Measurements from ENCODE around the gene C19orf38.
"Not testable (repeated sequence)": the region's sequence is repeated elsewhere in the genome, so short reads cannot be mapped to it uniquely, and the experiment has no call there.

Gene C19orf38

DNA sequence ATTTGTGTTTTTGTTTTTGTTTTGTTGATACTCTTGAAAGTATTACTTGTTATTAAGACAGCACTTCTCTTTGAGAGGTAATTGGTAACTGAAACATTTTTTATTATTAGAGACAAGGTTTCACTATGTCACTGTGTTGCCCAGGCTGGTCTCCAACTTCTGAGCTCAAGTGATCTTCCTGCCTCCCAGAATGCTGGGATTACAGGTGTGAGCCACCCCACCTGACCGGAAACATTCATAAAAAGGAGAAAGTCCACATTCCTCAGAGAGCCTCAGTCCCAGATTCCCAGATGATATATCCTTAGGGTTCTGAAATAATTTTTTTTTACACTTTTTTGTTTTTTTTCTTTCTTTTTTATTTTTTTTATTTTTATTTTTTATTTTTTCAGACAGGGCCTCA is 25.8 kb downstream of the C19orf38 start:
- Histone ChIP-seq H3K27me3 (ENCODE audit: control insufficient read depth in 2 of 2, insufficient read depth in 2 of 2, low read length in 2 of 2) (no peaks in the 10 kb centered on the region), H3K4me3 (ENCODE audit: low read length in 2 of 2) (no peak overlapping the region), H3K9me3 (ENCODE audit: control insufficient read depth in 2 of 2, low read length in 2 of 2) (no peaks in the 10 kb centered on the region), H3K4me1 (ENCODE audit: control insufficient read depth in 2 of 2, insufficient read depth in 2 of 2, low read length in 2 of 2) (peaks cover 5 to 19% of the 10 kb centered on the region in 2 donors), H3K27ac (ENCODE audit: low read depth in 2 of 2, low read length in 2 of 2) (peak overlapping the region; percentile 55 to 56), H3K9ac (ENCODE audit: low read depth in 1 of 2, low read length in 2 of 2) (no peak overlapping the region), H3K36me3 (ENCODE audit: control insufficient read depth in 2 of 2, insufficient read depth in 2 of 2, low read length in 2 of 2) (no peaks in the 10 kb centered on the region)

DNA sequence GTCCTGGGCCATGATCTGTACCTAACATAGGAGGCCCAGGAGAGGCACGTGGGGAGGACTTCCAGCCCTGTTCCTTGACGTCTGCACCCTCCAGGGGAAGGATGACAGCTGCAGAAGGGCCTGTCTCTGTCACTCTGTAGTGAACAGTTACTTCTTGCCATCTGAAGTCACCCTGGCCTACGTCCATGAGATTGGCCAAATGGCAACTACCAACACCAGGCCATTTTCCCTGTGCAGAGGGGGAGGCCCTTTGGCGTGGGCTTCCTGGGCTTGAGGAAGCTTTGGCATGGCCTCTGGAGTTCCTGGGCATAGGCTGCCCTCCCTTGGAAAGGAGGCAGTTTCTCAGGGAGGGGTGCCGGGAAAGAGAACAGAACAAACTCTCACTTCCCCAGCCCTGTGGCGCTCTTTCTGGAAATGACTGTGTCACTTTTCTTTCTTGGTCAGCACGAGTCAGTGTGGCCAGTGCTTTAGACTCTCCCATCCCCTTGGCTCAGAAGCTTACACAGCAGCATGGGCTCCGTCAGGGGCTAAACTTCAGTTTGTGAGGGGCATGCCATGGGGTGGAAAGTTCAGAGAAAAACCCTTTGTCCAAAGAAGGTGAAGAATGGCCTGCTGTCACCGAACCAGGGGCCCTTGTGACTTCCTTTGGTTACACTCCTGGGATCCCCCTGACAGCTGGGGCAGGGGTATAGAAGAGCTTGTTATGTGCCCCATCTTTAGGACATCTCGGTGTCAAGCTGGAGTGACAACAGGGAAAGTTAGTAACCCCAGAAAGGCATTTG is 28.4 kb downstream of the C19orf38 start:
- Histone ChIP-seq H3K4me1 (ENCODE audit: control insufficient read depth in 2 of 2, insufficient read depth in 2 of 2, low read length in 2 of 2) (peaks cover 5 to 17% of the 10 kb centered on the region in 2 donors), H3K36me3 (ENCODE audit: control insufficient read depth in 2 of 2, insufficient read depth in 2 of 2, low read length in 2 of 2) (peaks cover 0 to 2% of the 10 kb centered on the region in 2 donors), H3K27me3 (ENCODE audit: control insufficient read depth in 2 of 2, insufficient read depth in 2 of 2, low read length in 2 of 2) (no peaks in the 10 kb centered on the region), H3K4me3 (ENCODE audit: low read length in 2 of 2) (no peak overlapping the region), H3K9ac (ENCODE audit: low read depth in 1 of 2, low read length in 2 of 2) (no peak overlapping the region), H3K27ac (ENCODE audit: low read depth in 2 of 2, low read length in 2 of 2) (peak overlapping the region in 1 of 2 donors; percentile 28), H3K9me3 (ENCODE audit: control insufficient read depth in 2 of 2, low read length in 2 of 2) (no peaks in the 10 kb centered on the region)

DNA sequence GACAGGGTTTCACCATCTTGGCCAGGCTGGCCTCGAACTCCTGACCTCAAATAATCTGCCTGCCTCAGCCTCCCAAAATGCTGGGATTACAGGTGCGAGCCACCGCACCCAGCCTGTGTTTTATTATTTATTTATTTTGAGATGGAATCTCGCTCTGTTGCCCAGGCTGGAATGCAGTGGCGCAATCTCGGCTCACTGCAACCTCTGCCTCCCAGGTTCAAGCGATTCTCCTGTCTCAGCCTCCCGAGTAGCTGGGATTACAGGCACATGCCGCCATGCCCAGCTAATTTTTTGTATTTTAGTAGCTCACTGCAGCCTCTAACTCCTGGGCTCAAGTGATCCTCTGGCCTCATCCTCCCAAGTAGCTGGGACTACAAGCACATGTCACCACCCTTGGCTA is 29.4 kb downstream of the C19orf38 start:
- H3K27me3 ChIP-seq (ENCODE audit: control insufficient read depth in 2 of 2, insufficient read depth in 2 of 2, low read length in 2 of 2); H3K36me3 ChIP-seq (ENCODE audit: control insufficient read depth in 2 of 2, insufficient read depth in 2 of 2, low read length in 2 of 2); H3K4me3 ChIP-seq (ENCODE audit: low read length in 2 of 2); H3K9me3 ChIP-seq (ENCODE audit: control insufficient read depth in 2 of 2, low read length in 2 of 2); H3K9ac ChIP-seq (ENCODE audit: low read depth in 1 of 2, low read length in 2 of 2): not testable (repeated sequence)
- peaks cover 5 to 16% of the 10 kb centered on the region in 2 donors for H3K4me1 ChIP-seq (ENCODE audit: control insufficient read depth in 2 of 2, insufficient read depth in 2 of 2, low read length in 2 of 2)
- peak overlapping the region in 1 of 2 donors; percentile 43 for H3K27ac ChIP-seq (ENCODE audit: low read depth in 2 of 2, low read length in 2 of 2)

DNA sequence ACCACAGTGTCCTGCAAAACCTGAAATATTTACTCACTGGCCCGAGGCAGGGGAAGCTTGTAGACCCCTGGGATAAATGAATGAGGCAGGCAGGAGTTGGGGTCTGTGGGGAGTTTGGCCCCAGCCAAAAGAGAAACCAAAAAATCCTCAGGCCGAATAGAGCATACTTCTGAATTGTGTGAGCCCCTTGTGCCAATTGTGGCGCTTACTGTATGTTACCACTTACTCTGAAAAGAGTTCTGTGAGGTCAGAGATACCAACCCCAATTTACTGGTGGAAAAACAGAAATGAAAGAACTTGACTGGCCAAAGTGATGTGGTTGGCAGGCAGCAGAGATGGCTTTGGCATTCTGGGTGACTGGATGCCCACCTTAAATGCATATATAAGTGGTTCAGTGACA is 30.0 kb downstream of the C19orf38 start:
- Histone ChIP-seq H3K27me3 (ENCODE audit: control insufficient read depth in 2 of 2, insufficient read depth in 2 of 2, low read length in 2 of 2) (no peaks in the 10 kb centered on the region), H3K4me1 (ENCODE audit: control insufficient read depth in 2 of 2, insufficient read depth in 2 of 2, low read length in 2 of 2) (peaks cover 5 to 9% of the 10 kb centered on the region in 2 donors), H3K4me3 (ENCODE audit: low read length in 2 of 2) (no peak overlapping the region), H3K9me3 (ENCODE audit: control insufficient read depth in 2 of 2, low read length in 2 of 2) (no peaks in the 10 kb centered on the region), H3K27ac (ENCODE audit: low read depth in 2 of 2, low read length in 2 of 2) (peak overlapping the region in 1 of 2 donors; percentile 43), H3K9ac (ENCODE audit: low read depth in 1 of 2, low read length in 2 of 2) (no peak overlapping the region), H3K36me3 (ENCODE audit: control insufficient read depth in 2 of 2, insufficient read depth in 2 of 2, low read length in 2 of 2) (peaks cover 0 to 2% of the 10 kb centered on the region in 2 donors)

DNA sequence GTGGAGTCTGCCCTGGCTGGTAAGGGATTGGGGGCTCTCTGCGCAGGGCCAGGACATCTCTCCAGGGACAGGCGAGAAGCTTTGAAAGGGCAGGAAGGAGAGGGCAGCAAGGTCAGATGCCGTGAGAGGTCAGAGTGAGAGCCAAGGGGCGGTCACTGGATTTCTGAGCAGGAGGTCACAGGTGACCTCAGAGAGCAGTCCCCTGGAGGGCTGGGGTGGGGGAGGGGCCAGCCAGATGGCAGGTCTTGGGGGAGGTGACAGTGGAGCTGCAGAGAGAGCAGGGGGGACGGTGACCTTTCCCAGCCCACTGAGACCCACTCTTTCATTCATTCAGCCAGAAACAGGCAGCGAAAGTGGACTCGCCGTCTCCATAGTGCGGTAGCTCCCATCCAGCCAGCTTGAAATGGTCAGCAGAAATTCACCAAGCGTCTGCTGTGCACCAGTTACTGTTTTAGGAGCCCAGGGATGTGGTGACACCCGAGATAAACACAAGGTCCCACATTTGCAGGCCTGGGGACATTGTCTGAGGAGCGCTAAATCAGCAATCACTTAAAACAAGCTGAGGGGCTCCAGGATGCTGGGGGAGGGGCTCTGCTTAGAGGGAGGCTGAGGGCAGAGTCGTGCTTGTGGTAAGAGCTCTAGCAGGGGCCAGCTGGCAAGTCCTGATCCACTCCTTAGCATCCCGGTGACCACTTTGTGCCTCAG is 33.3 kb downstream of the C19orf38 start:
- H3K36me3 ChIP-seq (ENCODE audit: control insufficient read depth in 2 of 2, insufficient read depth in 2 of 2, low read length in 2 of 2) = peaks cover 0 to 2% of the 10 kb centered on the region in 2 donors

DNA sequence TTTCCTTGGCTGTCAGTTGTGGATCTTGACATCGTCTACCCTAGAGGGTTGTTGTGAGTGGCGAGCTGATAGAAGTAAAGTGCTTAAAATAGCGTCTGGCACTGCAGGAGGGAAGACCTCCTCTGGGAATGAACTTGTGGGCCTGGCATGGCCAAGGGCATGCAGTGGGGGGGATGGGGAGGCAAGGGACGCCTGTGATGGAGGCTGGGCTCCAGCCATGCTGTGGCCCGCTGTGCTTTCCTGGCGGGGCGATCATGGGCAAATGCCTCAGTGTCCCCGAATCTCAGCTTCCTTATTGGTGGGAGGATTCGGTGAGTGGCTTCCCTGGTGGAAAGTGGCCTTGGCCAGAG is 33.9 kb downstream of the C19orf38 start:
- Histone ChIP-seq H3K9me3 (ENCODE audit: control insufficient read depth in 2 of 2, low read length in 2 of 2) (no peaks in the 10 kb centered on the region), H3K9ac (ENCODE audit: low read depth in 1 of 2, low read length in 2 of 2) (no peak overlapping the region), H3K4me3 (ENCODE audit: low read length in 2 of 2) (no peak overlapping the region), H3K4me1 (ENCODE audit: control insufficient read depth in 2 of 2, insufficient read depth in 2 of 2, low read length in 2 of 2) (peaks cover 0 to 5% of the 10 kb centered on the region in 2 donors), H3K27ac (ENCODE audit: low read depth in 2 of 2, low read length in 2 of 2) (no peak overlapping the region), H3K36me3 (ENCODE audit: control insufficient read depth in 2 of 2, insufficient read depth in 2 of 2, low read length in 2 of 2) (peaks cover 0 to 3% of the 10 kb centered on the region in 2 donors), H3K27me3 (ENCODE audit: control insufficient read depth in 2 of 2, insufficient read depth in 2 of 2, low read length in 2 of 2) (no peaks in the 10 kb centered on the region)

More for the DNA sequence above, 33.3 kb downstream of the C19orf38 start:
- no peaks in the 10 kb centered on the region for H3K9me3 ChIP-seq (ENCODE audit: control insufficient read depth in 2 of 2, low read length in 2 of 2)
- H3K27me3 ChIP-seq (ENCODE audit: control insufficient read depth in 2 of 2, insufficient read depth in 2 of 2, low read length in 2 of 2) = no peaks in the 10 kb centered on the region
- H3K4me1 ChIP-seq (ENCODE audit: control insufficient read depth in 2 of 2, insufficient read depth in 2 of 2, low read length in 2 of 2) = peaks cover under 1 to 5% of the 10 kb centered on the region in 2 donors
- H3K27ac ChIP-seq (ENCODE audit: low read depth in 2 of 2, low read length in 2 of 2) = no peak overlapping the region
- no peak overlapping the region for H3K4me3 ChIP-seq (ENCODE audit: low read length in 2 of 2)
- H3K9ac ChIP-seq (ENCODE audit: low read depth in 1 of 2, low read length in 2 of 2) = no peak overlapping the region

DNA sequence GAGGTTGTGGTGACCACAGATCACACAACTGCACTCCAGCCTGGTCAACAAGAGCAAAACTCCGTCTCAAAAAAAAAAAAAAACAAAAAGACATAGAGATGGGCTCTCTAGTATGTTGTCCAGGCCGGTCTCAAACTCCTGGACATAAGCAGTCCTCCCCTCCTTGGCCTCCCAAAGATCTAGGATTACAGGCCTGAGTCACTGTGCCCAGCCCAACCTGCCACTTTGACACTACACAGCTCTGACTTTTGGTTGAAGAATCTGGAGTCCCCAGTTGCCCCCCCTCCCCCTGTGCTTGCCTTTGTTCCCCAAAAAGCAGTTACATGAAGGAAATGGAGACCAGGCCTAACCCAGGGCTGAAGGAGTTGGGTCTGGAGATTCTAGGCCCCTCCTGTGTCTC is 36.1 kb downstream of the C19orf38 start:
- no peak overlapping the region for H3K27ac ChIP-seq (ENCODE audit: low read depth in 2 of 2, low read length in 2 of 2)
- no peak overlapping the region for H3K4me3 ChIP-seq (ENCODE audit: low read length in 2 of 2)
- no peaks in the 10 kb centered on the region for H3K9me3 ChIP-seq (ENCODE audit: control insufficient read depth in 2 of 2, low read length in 2 of 2)
- no peak overlapping the region for H3K9ac ChIP-seq (ENCODE audit: low read depth in 1 of 2, low read length in 2 of 2)
- peaks cover 0 to 4% of the 10 kb centered on the region in 2 donors for H3K36me3 ChIP-seq (ENCODE audit: control insufficient read depth in 2 of 2, insufficient read depth in 2 of 2, low read length in 2 of 2)
- peaks cover 0 to 13% of the 10 kb centered on the region in 2 donors for H3K4me1 ChIP-seq (ENCODE audit: control insufficient read depth in 2 of 2, insufficient read depth in 2 of 2, low read length in 2 of 2)
- H3K27me3 ChIP-seq (ENCODE audit: control insufficient read depth in 2 of 2, insufficient read depth in 2 of 2, low read length in 2 of 2) = no peaks in the 10 kb centered on the region

DNA sequence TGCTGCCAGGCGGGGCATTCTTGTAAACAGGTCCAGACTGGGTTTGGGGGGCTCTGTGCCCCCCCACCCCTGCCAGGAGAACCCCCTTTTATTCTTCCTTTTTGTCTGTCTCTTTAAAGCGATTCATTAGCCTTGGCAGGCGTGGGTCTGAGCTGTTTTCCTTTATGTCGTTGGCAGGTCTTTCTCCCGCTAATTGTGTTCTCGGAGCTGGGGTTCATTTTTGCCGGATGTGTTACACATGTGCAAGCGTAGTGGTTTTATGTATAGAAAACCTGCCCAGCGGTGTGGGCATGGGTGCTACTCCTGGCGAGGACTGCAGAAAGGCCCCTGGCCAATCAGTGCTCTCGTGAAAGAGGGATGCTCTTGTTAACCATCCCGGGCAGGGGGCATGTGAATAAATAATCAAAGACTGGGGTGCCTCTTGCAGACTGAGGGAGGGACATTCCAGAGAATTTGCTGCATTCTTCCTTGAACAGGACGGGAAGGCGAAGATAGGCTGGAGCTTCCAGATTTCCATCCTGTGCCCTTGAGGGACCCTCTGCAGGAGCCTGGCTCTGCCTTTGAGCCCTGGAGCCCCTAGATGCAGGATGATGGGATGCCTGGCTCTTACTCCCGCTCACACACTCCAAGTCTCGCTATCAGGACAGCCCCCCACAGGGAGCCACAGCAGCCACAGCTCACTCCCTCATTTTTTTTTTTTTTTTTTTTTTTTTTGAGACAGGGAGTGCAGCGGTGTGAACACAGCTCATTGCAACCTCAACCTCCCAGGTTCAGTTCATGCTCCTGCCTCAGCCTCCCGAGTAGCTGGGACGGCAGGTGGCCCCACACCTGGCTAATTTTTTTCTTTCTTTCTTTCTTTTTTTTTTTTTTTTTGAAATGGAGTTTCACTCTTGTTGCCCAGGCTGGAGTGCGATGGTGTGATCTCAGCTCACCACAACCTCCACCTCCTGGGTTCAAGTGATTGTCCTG is 37.3 kb downstream of the C19orf38 start:
- H3K9ac ChIP-seq (ENCODE audit: low read depth in 1 of 2, low read length in 2 of 2) = no peak overlapping the region

DNA sequence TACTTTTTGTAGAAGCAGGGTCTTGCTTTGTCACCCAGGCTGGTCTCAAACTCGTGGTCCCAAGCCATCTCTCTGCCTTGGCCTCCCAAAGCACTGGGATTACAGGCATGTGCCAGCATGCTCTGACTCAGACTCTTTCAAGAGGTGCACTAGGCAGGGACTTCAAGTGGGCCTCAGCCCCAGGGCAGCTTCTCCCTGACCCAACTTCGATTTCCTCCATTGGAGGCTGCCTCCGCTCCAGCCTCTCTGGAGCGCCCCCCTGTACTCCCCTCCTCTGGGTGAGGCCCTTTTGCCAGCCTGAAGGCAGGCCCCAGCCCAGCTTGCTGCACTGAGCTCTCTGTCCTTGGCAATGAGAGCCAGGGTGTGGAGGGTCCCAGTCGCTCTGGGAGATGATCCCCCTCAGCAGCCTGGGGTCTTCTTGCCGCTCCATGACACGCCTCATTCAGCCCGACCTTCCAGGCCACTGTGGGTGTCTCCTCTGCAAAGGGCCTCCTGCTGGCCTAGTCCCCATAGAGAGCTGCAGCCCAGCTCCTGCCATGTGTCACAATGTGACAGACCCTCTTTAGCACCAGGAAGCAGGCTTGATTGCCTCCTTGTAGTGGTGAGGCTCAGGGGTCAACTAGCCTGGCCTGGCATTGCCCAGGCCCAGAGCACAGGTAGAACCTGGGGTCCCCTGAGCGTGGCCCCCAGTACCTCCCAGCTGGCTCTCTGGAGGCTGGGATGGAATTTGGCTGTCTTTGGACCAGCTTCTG is 39.6 kb downstream of the C19orf38 start:
- Histone ChIP-seq H3K4me1 (ENCODE audit: control insufficient read depth in 2 of 2, insufficient read depth in 2 of 2, low read length in 2 of 2) (peaks cover 15 to 25% of the 10 kb centered on the region in 2 donors), H3K27me3 (ENCODE audit: control insufficient read depth in 2 of 2, insufficient read depth in 2 of 2, low read length in 2 of 2) (no peaks in the 10 kb centered on the region), H3K4me3 (ENCODE audit: low read length in 2 of 2) (no peak overlapping the region), H3K9me3 (ENCODE audit: control insufficient read depth in 2 of 2, low read length in 2 of 2) (no peaks in the 10 kb centered on the region), H3K36me3 (ENCODE audit: control insufficient read depth in 2 of 2, insufficient read depth in 2 of 2, low read length in 2 of 2) (peaks cover 0 to 2% of the 10 kb centered on the region in 2 donors), H3K9ac (ENCODE audit: low read depth in 1 of 2, low read length in 2 of 2) (no peak overlapping the region), H3K27ac (ENCODE audit: low read depth in 2 of 2, low read length in 2 of 2) (peak overlapping the region in 1 of 2 donors; percentile 16)

More for the DNA sequence above, 37.3 kb downstream of the C19orf38 start:
- Histone ChIP-seq H3K27me3 (ENCODE audit: control insufficient read depth in 2 of 2, insufficient read depth in 2 of 2, low read length in 2 of 2) (no peaks in the 10 kb centered on the region), H3K27ac (ENCODE audit: low read depth in 2 of 2, low read length in 2 of 2) (no peak overlapping the region), H3K4me3 (ENCODE audit: low read length in 2 of 2) (no peak overlapping the region), H3K4me1 (ENCODE audit: control insufficient read depth in 2 of 2, insufficient read depth in 2 of 2, low read length in 2 of 2) (peaks cover 0 to 10% of the 10 kb centered on the region in 2 donors), H3K9me3 (ENCODE audit: control insufficient read depth in 2 of 2, low read length in 2 of 2) (no peaks in the 10 kb centered on the region), H3K36me3 (ENCODE audit: control insufficient read depth in 2 of 2, insufficient read depth in 2 of 2, low read length in 2 of 2) (peaks cover 0 to 4% of the 10 kb centered on the region in 2 donors)

All from mucosa of rectum (tissue), 2 donors.